HepG2 (cell line): Measurements from ENCODE around the gene FALEC. TPM values are rescaled to one million over a fixed set of nuclear protein-coding genes. Genes with fewer than 3 reads are reported as not detected.

Source experiments
- CCAR2 ChIP-seq: fragments of 200-400 bp; formaldehyde crosslinking; optimal IDR thresholded peaks from 2 replicates; pipeline ENCODE3; 2018; ENCODE audit warnings: low read depth, mild to moderate bottlenecking, low read length, moderate library complexity
- ETS1 ChIP-seq: sonication (generic); formaldehyde crosslinking; IDR thresholded peaks from 2 replicates; pipeline ENCODE4 v1.4.0; 2020; ENCODE audit warnings: missing genetic modification reagents
- MLLT10 ChIP-seq: sonication (generic); formaldehyde crosslinking; IDR thresholded peaks from 2 replicates; pipeline ENCODE4 v1.4.0; 2020; ENCODE audit warnings: missing genetic modification reagents
- NONO ChIP-seq, 2 experiments: fragments of 450-650 bp in 1 of 2; sonication (generic) in 1 of 2; formaldehyde crosslinking in 1 of 2; IDR thresholded peaks in 1 of 2; conservative IDR thresholded peaks in 1 of 2; 2 replicates each; pipeline versions ENCODE4 v1.6.1 to v1.8.0; 2017 to 2022; ENCODE audit warnings: mild to moderate bottlenecking in 1 of 2, missing genetic modification reagents in 1 of 2, moderate library complexity in 1 of 2
- PHF5A ChIP-seq: IDR thresholded peaks from one replicate; pipeline ENCODE4 v1.6.1; 2018; ENCODE audit warnings: low read depth, missing genetic modification reagents; ENCODE audit not compliant: unreplicated experiment
- SMARCC2 ChIP-seq: fragments of 450-650 bp; IDR thresholded peaks from 2 replicates; pipeline ENCODE4 v1.6.1; 2017; ENCODE audit warnings: antibody characterized with exemption, mild to moderate bottlenecking
- TAF15 ChIP-seq: fragments of 200-400 bp; formaldehyde crosslinking; IDR thresholded peaks from one replicate; pipeline ENCODE4 v1.6.1; 2018; ENCODE audit warnings: mild to moderate bottlenecking, low read depth, low read length; ENCODE audit not compliant: poor library complexity, severe bottlenecking
- TCF12 ChIP-seq, 2 experiments: fragments of 450-650 bp in 1 of 2; sonication (generic) in 1 of 2; formaldehyde crosslinking in 1 of 2; IDR thresholded peaks; 2 replicates each; pipeline versions ENCODE4 v1.6.1 to v1.8.0; 2017 to 2022; ENCODE audit warnings: antibody characterized with exemption in 1 of 2, mild to moderate bottlenecking in 1 of 2, missing genetic modification reagents in 1 of 2, moderate library complexity in 1 of 2
- ZFP36 ChIP-seq: fragments of 150-350 bp; IDR thresholded peaks from 2 replicates; pipeline ENCODE4 v1.6.1; 2018; ENCODE audit warnings: borderline replicate concordance, low read length, low read depth; ENCODE audit not compliant: partially characterized antibody
- ZNF431 ChIP-seq: sonication (generic); formaldehyde crosslinking; IDR thresholded peaks from 2 replicates; pipeline ENCODE4 v1.9.0; 2022; ENCODE audit warnings: missing genetic modification reagents, low read depth, mild to moderate bottlenecking, borderline replicate concordance
- ZNF598 ChIP-seq: sonication (generic); formaldehyde crosslinking; IDR thresholded peaks from 2 replicates; pipeline ENCODE4 v1.5.1; 2020; ENCODE audit warnings: mild to moderate bottlenecking, missing genetic modification reagents, borderline replicate concordance
- ZNF616 ChIP-seq: sonication (generic); formaldehyde crosslinking; IDR thresholded peaks from 2 replicates; pipeline ENCODE4 v1.5.0; 2020; ENCODE audit warnings: low read depth, mild to moderate bottlenecking, missing genetic modification reagents
- ZNF710 ChIP-seq: sonication (generic); formaldehyde crosslinking; IDR thresholded peaks from 2 replicates; pipeline ENCODE4 v1.5.0; 2020; ENCODE audit warnings: mild to moderate bottlenecking, missing genetic modification reagents, borderline replicate concordance
- polyA plus RNA-seq, 8 experiments: library from polyadenylated mRNA; depleted of rRNA in 3 of 8; stranded (reverse) in 7 of 8; unstranded in 1 of 8; fragments of >200 nt; fragmentation: Illumina TruSeq in 4 of 8; extraction: Trizol in 4 of 8; gene quantifications; 2 replicates each; pipeline versions ENCODE4 v1.2.1 to v1.2.3, GENCODE V29; 2011 to 2016; ENCODE audit warnings: low read depth in 4 of 8, missing spikeins in 1 of 8, mixed read lengths in 1 of 8; ENCODE audit not compliant: insufficient read depth in 1 of 8
- total RNA-seq, 5 experiments: library from RNA; depleted of rRNA; stranded (reverse); fragments of >200 nt; fragmentation: Illumina TruSeq; extraction: Trizol; gene quantifications; 2 replicates each; pipeline ENCODE4 v1.2.3, GENCODE V29; 2016; ENCODE audit warnings: low read depth in 1 of 5
- TF ChIP-seq, protein P1 (sequence below), 2 experiments: sonication (generic) in 1 of 2; formaldehyde crosslinking in 1 of 2; IDR thresholded peaks; 2 replicates each; pipeline versions ENCODE4 v1.4.0 to v1.6.1; 2018 to 2020; ENCODE audit warnings: missing genetic modification reagents in 2 of 2, borderline replicate concordance in 1 of 2, low read depth in 1 of 2, mild to moderate bottlenecking in 1 of 2, missing biosample characterization in 1 of 2
- TF ChIP-seq, protein P2 (sequence below): sonication (generic); formaldehyde crosslinking; IDR thresholded peaks from 2 replicates; pipeline ENCODE4 v1.8.1; 2023; ENCODE audit warnings: missing genetic modification reagents, inconsistent platforms, borderline replicate concordance
- TF ChIP-seq, protein P3 (sequence below): sonication (generic); formaldehyde crosslinking; IDR thresholded peaks from 2 replicates; pipeline ENCODE4 v1.5.0; 2020; ENCODE audit warnings: mild to moderate bottlenecking, missing genetic modification reagents

The FALEC gene
- total and polyA plus RNA-seq, 2 of the 13 experiments (the other 11 are each of a cell fraction or from before 2014, with no cell fraction given): 0.33 to 0.71 TPM

DNA sequence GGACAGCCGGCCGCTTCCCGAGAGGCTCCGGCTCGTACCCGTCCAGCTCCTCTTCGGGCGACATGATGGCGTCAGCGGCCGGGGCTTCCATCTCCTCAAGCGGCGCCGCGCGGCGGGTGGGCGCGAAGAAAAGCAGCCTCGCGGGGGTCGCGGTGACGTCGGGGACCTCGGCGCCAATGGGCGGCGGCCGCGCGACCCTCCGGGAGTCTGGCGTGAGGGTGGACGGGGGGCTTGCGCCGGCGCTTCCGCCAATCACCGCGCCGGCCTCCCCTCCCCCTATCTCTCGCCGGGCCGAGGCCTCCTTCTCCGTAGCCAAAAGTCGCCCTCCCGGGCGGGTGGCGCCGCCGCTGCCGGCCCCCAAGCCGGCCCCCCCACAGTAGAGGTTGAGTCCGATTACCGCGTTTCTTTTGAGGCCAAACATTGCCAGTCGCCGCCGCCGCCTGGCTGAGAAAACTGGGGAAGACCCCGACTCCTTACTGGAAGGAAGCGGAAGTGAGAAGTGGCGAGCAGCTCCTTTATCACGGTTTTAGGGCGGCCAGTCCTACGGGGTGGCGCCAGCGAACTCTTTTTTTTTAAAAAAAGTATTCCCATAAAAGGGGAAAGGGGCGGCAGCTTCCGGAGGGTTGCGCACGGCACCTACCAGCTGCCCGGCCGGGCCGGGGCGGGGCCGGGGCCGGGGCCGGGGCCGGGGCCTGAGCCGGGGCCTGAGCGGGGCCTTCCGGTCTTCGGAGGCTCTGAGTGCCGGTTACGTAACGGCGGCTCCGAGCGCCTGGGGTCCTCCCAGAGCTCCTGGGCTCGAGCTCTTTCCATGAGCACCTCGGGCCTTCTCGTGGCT lies 63.8 kb downstream of the FALEC start, which contains the start of gene MCL1 (continued):
- TF ChIP-seq, protein P1, sequence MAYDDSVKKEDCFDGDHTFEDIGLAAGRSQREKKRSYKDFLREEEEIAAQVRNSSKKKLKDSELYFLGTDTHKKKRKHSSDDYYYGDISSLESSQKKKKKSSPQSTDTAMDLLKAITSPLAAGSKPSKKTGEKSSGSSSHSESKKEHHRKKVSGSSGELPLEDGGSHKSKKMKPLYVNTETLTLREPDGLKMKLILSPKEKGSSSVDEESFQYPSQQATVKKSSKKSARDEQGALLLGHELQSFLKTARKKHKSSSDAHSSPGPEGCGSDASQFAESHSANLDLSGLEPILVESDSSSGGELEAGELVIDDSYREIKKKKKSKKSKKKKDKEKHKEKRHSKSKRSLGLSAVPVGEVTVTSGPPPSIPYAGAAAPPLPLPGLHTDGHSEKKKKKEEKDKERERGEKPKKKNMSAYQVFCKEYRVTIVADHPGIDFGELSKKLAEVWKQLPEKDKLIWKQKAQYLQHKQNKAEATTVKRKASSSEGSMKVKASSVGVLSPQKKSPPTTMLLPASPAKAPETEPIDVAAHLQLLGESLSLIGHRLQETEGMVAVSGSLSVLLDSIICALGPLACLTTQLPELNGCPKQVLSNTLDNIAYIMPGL (CRISPR knock-in tag; IDR thresholded peaks at IDR 0.05; ENCODE audit: borderline replicate concordance in 1 of 2, low read depth in 1 of 2): peak; percentile 17 to 72; a peak in 3 of 4 replicates
- TF ChIP-seq, protein P2, sequence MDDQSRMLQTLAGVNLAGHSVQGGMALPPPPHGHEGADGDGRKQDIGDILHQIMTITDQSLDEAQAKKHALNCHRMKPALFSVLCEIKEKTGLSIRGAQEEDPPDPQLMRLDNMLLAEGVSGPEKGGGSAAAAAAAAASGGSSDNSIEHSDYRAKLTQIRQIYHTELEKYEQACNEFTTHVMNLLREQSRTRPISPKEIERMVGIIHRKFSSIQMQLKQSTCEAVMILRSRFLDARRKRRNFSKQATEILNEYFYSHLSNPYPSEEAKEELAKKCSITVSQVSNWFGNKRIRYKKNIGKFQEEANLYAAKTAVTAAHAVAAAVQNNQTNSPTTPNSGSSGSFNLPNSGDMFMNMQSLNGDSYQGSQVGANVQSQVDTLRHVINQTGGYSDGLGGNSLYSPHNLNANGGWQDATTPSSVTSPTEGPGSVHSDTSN: no peak
- TF ChIP-seq ZFP36 (peak; percentile 79), SMARCC2 (no peak), ZNF616 (CRISPR knock-in tag) (no peak), PHF5A (no peak), TCF12 (IDR thresholded peaks at IDR 0.05) (no peak), TCF12 (CRISPR knock-in tag; IDR thresholded peaks at IDR 0.05) (no peak), CCAR2 (no peak), MLLT10 (CRISPR knock-in tag) (no peak), ZNF710 (no peak), ETS1 (CRISPR knock-in tag) (no peak), ZNF431 (peak; percentile 25), NONO (IDR thresholded peaks at IDR 0.05) (no peak), NONO (CRISPR knock-in tag; conservative IDR thresholded peaks at IDR 0.05) (peak; percentile 61), TAF15 (no peak), ZNF598 (no peak)
- TF ChIP-seq, protein P3, sequence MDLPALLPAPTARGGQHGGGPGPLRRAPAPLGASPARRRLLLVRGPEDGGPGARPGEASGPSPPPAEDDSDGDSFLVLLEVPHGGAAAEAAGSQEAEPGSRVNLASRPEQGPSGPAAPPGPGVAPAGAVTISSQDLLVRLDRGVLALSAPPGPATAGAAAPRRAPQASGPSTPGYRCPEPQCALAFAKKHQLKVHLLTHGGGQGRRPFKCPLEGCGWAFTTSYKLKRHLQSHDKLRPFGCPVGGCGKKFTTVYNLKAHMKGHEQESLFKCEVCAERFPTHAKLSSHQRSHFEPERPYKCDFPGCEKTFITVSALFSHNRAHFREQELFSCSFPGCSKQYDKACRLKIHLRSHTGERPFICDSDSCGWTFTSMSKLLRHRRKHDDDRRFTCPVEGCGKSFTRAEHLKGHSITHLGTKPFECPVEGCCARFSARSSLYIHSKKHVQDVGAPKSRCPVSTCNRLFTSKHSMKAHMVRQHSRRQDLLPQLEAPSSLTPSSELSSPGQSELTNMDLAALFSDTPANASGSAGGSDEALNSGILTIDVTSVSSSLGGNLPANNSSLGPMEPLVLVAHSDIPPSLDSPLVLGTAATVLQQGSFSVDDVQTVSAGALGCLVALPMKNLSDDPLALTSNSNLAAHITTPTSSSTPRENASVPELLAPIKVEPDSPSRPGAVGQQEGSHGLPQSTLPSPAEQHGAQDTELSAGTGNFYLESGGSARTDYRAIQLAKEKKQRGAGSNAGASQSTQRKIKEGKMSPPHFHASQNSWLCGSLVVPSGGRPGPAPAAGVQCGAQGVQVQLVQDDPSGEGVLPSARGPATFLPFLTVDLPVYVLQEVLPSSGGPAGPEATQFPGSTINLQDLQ (CRISPR knock-in tag): 0 out of 2 replicates have a peak, but pooled peaks have one; percentile 33
